Kidney (tissue), 14 donors: ENCODE measurements around the gene MDH2. TPM values are rescaled to one million over a fixed set of nuclear protein-coding genes. Genes with fewer than 3 reads are reported as not detected.
"Not testable (repeated sequence)": the region's sequence is repeated elsewhere in the genome, so short reads cannot be mapped to it uniquely, and the experiment has no call there.

Experiments
- DNase-seq, 5 donors: peaks; one replicate each; pipeline ENCODE4 v3.0.0-alpha.2; 2013 to 2020
- FAIRE-seq: peaks from 2 replicates; lab custom pipeline; 2012; peaks lifted over from hg19 to GRCh38; lab: Jason Lieb, UNC
- H3K27ac ChIP-seq, 2 donors: one replicate each; pipeline ENCODE4 v1.7.0; 2013; ENCODE audit warnings: low read depth in 2 of 2, low read length in 2 of 2, inconsistent platforms in 1 of 2
- H3K27me3 ChIP-seq: one replicate; pipeline ENCODE4 v1.7.1; 2013; ENCODE audit warnings: low read length, inconsistent platforms; ENCODE audit not compliant: control insufficient read depth, insufficient read depth
- H3K36me3 ChIP-seq, 3 donors: one replicate each; pipeline versions ENCODE4 v1.7.0 to v1.7.1; 2013; ENCODE audit warnings: low read length in 3 of 3, control low read depth in 1 of 3, inconsistent platforms in 1 of 3; ENCODE audit not compliant: insufficient read depth in 3 of 3, control insufficient read depth in 2 of 3
- H3K4me1 ChIP-seq, 3 donors: one replicate each; pipeline versions ENCODE4 v1.7.0 to v1.7.1; 2013; ENCODE audit warnings: low read length in 3 of 3, inconsistent platforms in 1 of 3, low read depth in 1 of 3; ENCODE audit not compliant: control insufficient read depth in 2 of 3, insufficient read depth in 2 of 3
- H3K4me3 ChIP-seq, 3 donors: one replicate each; pipeline versions ENCODE4 v1.7.0 to v1.8.1; 2013; ENCODE audit warnings: low read length in 3 of 3, control low read depth in 1 of 3, inconsistent platforms in 1 of 3
- H3K9ac ChIP-seq, 3 donors: one replicate each; pipeline versions ENCODE4 v1.7.0 to v1.7.1; 2013; ENCODE audit warnings: low read length in 3 of 3, control low read depth in 1 of 3, inconsistent platforms in 1 of 3
- H3K9me3 ChIP-seq, 3 donors: one replicate each; pipeline versions ENCODE4 v1.7.0 to v1.7.1; 2013; ENCODE audit warnings: low read length in 3 of 3, control low read depth in 1 of 3, inconsistent platforms in 1 of 3; ENCODE audit not compliant: control insufficient read depth in 2 of 3, insufficient read depth in 1 of 3
- CTCF ChIP-seq: IDR thresholded peaks from 3 replicates; pipeline ENCODE4 v1.5.1; 2012; ENCODE audit warnings: mild to moderate bottlenecking, moderate library complexity, borderline replicate concordance; ENCODE audit not compliant: insufficient read depth; ENCODE audit errors: extremely low read depth
- intact Hi-C: fragments of 100-400 bp; cut with DNase I; formaldehyde crosslinking; loops from one replicate; pipeline ENCODE4 v1.11.1; 2022
- polyA plus RNA-seq: library from polyadenylated mRNA; stranded (reverse); fragments of 350-450 nt; fragmentation: Illumina TruSeq; extraction: RNeasy Lipid Tissue Mini Kit (QIAGEN cat#74804); gene quantifications from one replicate; pipeline ENCODE4 v1.2.3, GENCODE V29; 2014; ENCODE audit warnings: low read depth, low replicate concordance; ENCODE audit not compliant: insufficient read depth
- total RNA-seq: library from RNA; stranded (reverse); fragmentation: NEBNext Ultra II Directional; extraction: Animal tissue kit (Norgen Biotek cat#: 25700); gene quantifications from one replicate; pipeline ENCODE4 v1.2.1, GENCODE V29; 2021
- donor health status: control.
- donor health status: control.
- donor health status: control.
- donor health status: control.
- donor health status: control.
- donor health status: DM: yes; HTN: yes; CAD: no.
- donor health status: Normal renal cell carcinoma (clear cell type).

MDH2 gene
- total and polyA plus RNA-seq, 2 donors from 2014 or later: 130 to 233 TPM

- Histone ChIP-seq H3K9me3 (no peaks in the 10 kb centered on the region), H3K9ac (no peak overlapping the region), H3K36me3 (peaks cover 0 to 13% (median 7%) of the 10 kb centered on the region in 3 donors), H3K4me1 (no peaks in the 10 kb centered on the region), H3K4me3 (no peak overlapping the region), H3K27me3 (no peaks in the 10 kb centered on the region), H3K27ac (no peak overlapping the region)
- no peak for FAIRE-seq
- no peak for DNase-seq
- TF ChIP-seq CTCF: no peak
- intact Hi-C loops: no loop called here
These were observed 45.8 kb upstream of the MDH2 start for GRCh38 chr7:76002139-76002538.

GRCh38 chr7:76002822-76003221, 45.1 kb upstream of the MDH2 start:
- no peak overlapping the region for H3K27ac ChIP-seq
- H3K4me1 ChIP-seq: no peaks in the 10 kb centered on the region
- H3K36me3 ChIP-seq: peaks cover 0 to 13% (median 7%) of the 10 kb centered on the region in 3 donors
- no peaks in the 10 kb centered on the region for H3K9me3 ChIP-seq
- no peak for FAIRE-seq
- H3K4me3 ChIP-seq: no peak overlapping the region
- no peak for DNase-seq
- intact Hi-C loops: no loop called here
- H3K27me3 ChIP-seq: no peaks in the 10 kb centered on the region
- TF ChIP-seq CTCF: no peak
- H3K9ac ChIP-seq: no peak overlapping the region

- Histone ChIP-seq H3K36me3 (peaks cover 0 to 13% (median 7%) of the 10 kb centered on the region in 3 donors), H3K9ac (no peak overlapping the region), H3K4me1 (no peaks in the 10 kb centered on the region), H3K27ac (no peak overlapping the region), H3K27me3 (no peaks in the 10 kb centered on the region), H3K9me3 (no peaks in the 10 kb centered on the region), H3K4me3 (no peak overlapping the region)
- intact Hi-C loops: no loop called here
- DNase-seq: peak in 1 of 5 donors; percentile 24
- TF ChIP-seq CTCF: no peak
- FAIRE-seq: no peak
These were observed 44.6 kb upstream of the MDH2 start for GRCh38 chr7:76003351-76003750.

- H3K4me3 ChIP-seq, H3K27me3 ChIP-seq, H3K9ac ChIP-seq, DNase-seq, H3K4me1 ChIP-seq, FAIRE-seq, H3K9me3 ChIP-seq, H3K27ac ChIP-seq, intact Hi-C loops: not testable (repeated sequence)
- H3K36me3 ChIP-seq: peaks cover 0 to 15% (median 7%) of the 10 kb centered on the region in 3 donors
These were observed 42.9 kb upstream of the MDH2 start for GRCh38 chr7:76005004-76005403.
